ENCODE results near the gene SLC10A7.

The SLC10A7 gene

GRCh38 chr4:146246381-146246780 is 275.4 kb downstream of the SLC10A7 start:
- DNase-seq, result no peak

- DNase-seq, result no peak
Measured at GRCh38 chr4:146245850-146246249, 275.9 kb downstream of the SLC10A7 start.

GRCh38 chr4:146245246-146245645 is 276.5 kb downstream of the SLC10A7 start:
- no peak for DNase-seq

- no peak for DNase-seq
Measured at GRCh38 chr4:146244496-146244895, 277.2 kb downstream of the SLC10A7 start.

GRCh38 chr4:146243883-146244277 is 277.9 kb downstream of the SLC10A7 start:
- DNase-seq, result no peak

- DNase-seq, result peak; percentile 70
Measured at GRCh38 chr4:146243141-146243882, 278.4 kb downstream of the SLC10A7 start.

GRCh38 chr4:146238107-146238506 is 283.6 kb downstream of the SLC10A7 start:
- no peak for DNase-seq

GRCh38 chr4:146237092-146237491 is 284.6 kb downstream of the SLC10A7 start:
- no peak for DNase-seq

- no peak for DNase-seq
Measured at GRCh38 chr4:146236216-146236615, 285.5 kb downstream of the SLC10A7 start.

- DNase-seq, result no peak
Measured at GRCh38 chr4:146235654-146236177, 286.0 kb downstream of the SLC10A7 start.

- DNase-seq, result no peak
Measured at GRCh38 chr4:146232131-146232722, 289.5 kb downstream of the SLC10A7 start.

GRCh38 chr4:146229406-146229805 is 292.3 kb downstream of the SLC10A7 start:
- DNase-seq, result no peak

GRCh38 chr4:146224326-146224966 is 297.3 kb downstream of the SLC10A7 start:
- no peak for DNase-seq

- DNase-seq, result no peak
Measured at GRCh38 chr4:146222313-146222712, 299.4 kb downstream of the SLC10A7 start.

- no peak for DNase-seq
Measured at GRCh38 chr4:146214238-146214637, 307.5 kb downstream of the SLC10A7 start, which contains the start of gene REELD1. Gene REELD1 (plus strand): TSS chr4:146214538. CDS start chr4:146216953, 2,415 bp downstream.

GRCh38 chr4:146212781-146213180 is 309.0 kb downstream of the SLC10A7 start:
- no peak for DNase-seq

- DNase-seq, result no peak
Measured at GRCh38 chr4:146211440-146211839, 310.3 kb downstream of the SLC10A7 start.

GRCh38 chr4:146210890-146211289 is 310.9 kb downstream of the SLC10A7 start:
- DNase-seq, result no peak

- DNase-seq, result no peak
Measured at GRCh38 chr4:146207410-146207809, 314.3 kb downstream of the SLC10A7 start.

Data from stimulated activated CD4-positive, alpha-beta T cell treated with anti-CD3 and anti-CD28 coated beads, Interleukin-4, amount 100 ng/mL, for 1 hour (primary cell).